Measurements from ENCODE around the gene SH3GL3.

The SH3GL3 gene

DNA sequence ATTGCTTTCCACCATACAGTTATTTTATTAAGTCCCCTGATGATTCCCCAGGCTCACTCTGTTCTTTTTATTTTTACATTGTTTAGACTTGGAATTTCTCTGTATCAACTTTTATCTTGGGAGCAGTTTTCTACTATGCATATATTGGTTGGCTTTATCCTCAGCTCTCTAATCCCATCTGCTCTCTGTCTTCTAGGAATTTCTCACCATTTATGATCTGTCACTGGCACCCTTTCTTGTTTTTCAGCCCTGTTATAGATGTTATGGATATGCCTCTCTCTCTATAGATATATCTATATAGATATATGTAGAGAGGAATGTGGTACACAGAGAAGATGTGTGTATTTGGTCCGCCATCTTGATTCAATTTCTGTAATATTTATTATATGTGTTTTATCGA is 90.5 kb downstream of the SH3GL3 start:
- TF ChIP-seq, protein P1, sequence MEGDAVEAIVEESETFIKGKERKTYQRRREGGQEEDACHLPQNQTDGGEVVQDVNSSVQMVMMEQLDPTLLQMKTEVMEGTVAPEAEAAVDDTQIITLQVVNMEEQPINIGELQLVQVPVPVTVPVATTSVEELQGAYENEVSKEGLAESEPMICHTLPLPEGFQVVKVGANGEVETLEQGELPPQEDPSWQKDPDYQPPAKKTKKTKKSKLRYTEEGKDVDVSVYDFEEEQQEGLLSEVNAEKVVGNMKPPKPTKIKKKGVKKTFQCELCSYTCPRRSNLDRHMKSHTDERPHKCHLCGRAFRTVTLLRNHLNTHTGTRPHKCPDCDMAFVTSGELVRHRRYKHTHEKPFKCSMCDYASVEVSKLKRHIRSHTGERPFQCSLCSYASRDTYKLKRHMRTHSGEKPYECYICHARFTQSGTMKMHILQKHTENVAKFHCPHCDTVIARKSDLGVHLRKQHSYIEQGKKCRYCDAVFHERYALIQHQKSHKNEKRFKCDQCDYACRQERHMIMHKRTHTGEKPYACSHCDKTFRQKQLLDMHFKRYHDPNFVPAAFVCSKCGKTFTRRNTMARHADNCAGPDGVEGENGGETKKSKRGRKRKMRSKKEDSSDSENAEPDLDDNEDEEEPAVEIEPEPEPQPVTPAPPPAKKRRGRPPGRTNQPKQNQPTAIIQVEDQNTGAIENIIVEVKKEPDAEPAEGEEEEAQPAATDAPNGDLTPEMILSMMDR (IDR thresholded peaks at IDR 0.05; ENCODE audit: unreplicated experiment in 3 of 3) = no peak
- no peaks in the 10 kb centered on the region for H3K4me1 Mint-ChIP-seq
- peaks cover 10% of the 10 kb centered on the region for H3K9me3 Mint-ChIP-seq
- H3K36me3 Mint-ChIP-seq (ENCODE audit: low read depth) = no peaks in the 10 kb centered on the region
- H3K27ac Mint-ChIP-seq = no peak overlapping the region
- H3K27me3 Mint-ChIP-seq (ENCODE audit: low read depth) = no peaks in the 10 kb centered on the region
- H3K4me3 Mint-ChIP-seq = no peak overlapping the region

DNA sequence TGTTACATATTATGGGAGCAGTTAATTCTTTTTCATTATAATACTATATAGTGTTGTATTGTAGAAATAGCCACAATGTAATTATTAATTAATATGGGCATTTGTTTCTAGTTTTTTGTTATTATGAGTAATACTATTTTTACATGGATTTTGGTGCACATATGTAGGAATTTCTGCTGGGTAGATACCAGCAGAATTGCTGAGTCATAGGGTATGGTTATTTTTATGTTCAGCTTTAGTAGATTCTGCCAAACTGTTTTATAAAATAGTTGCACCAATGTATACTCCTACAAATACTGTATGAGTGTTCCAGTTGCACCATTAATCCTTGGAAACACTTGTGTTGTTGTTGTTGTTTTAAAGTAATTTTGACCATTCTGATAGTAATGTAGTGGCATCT is 91.5 kb downstream of the SH3GL3 start:
- no peak overlapping the region for H3K4me3 Mint-ChIP-seq
- no peak overlapping the region for H3K27ac Mint-ChIP-seq

DNA sequence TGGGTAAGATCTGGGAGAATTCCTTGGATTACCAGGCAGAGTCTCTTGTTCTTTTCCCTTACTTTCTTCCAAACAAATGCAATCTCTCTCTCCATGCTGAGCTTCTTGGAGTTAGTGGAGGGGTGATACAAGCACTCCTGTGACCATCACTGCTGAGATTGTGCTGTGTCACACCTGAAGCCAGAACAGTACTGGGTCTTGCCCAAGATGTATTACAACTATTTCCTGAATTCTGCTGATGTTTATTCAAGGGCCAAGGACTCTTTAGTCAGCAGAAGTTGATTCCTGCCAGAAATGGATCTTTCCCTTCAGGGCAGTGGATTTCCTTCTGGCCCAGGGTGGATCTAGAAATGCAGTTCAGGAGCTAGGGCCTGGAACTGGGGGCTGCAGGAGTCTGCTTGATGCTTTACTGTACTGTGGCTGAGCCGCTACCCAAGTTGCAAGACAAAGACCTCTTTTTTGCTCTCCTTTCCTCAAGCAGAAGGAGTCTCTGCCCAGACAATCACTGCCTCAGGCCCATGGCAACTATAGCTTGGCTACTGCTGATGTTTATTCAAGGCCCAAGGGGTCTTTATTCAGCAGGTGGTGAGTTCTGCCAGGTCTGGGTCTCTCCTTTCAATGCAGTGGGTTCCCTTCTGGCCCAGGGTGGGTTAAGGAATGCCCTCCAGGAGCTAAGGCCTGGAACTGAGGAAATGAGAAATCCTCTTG is 98.8 kb downstream of the SH3GL3 start:
- TF ChIP-seq, protein P1 (IDR thresholded peaks at IDR 0.05; ENCODE audit: unreplicated experiment in 3 of 3) = no peak
- Mint-ChIP-seq H3K36me3 (ENCODE audit: low read depth) (peaks cover 5% of the 10 kb centered on the region), H3K9me3 (peaks cover 33% of the 10 kb centered on the region), H3K27me3 (ENCODE audit: low read depth) (no peaks in the 10 kb centered on the region), H3K4me3 (no peak overlapping the region), H3K27ac (no peak overlapping the region), H3K4me1 (no peaks in the 10 kb centered on the region)

More for the DNA sequence above, 91.5 kb downstream of the SH3GL3 start:
- Mint-ChIP-seq H3K27me3 (ENCODE audit: low read depth) (no peaks in the 10 kb centered on the region), H3K36me3 (ENCODE audit: low read depth) (peaks cover 5% of the 10 kb centered on the region), H3K9me3 (peaks cover 21% of the 10 kb centered on the region), H3K4me1 (no peaks in the 10 kb centered on the region)
- TF ChIP-seq, protein P1 (IDR thresholded peaks at IDR 0.05; ENCODE audit: unreplicated experiment in 3 of 3) = no peak

DNA sequence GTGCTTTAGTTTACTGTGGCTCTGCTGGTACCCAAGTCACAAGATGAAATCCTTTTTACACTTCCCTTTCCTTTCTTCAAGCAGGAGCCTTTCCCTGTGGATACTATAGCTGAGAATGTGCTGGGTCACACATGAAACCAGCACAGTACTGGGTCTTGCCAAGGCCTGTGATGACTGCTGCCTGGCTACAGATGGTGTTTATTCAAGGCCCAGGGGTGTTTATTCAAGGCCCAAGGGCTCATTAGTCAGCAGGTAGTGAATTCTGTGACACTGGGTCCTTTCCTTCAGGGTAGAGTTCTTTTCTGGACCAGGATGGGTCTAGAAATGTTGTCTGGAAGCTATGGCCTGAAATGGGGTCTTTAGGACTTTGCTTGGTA is 99.4 kb downstream of the SH3GL3 start:
- peaks cover 5% of the 10 kb centered on the region for H3K36me3 Mint-ChIP-seq (ENCODE audit: low read depth)
- TF ChIP-seq, protein P1 (IDR thresholded peaks at IDR 0.05; ENCODE audit: unreplicated experiment in 3 of 3) = no peak
- H3K27me3 Mint-ChIP-seq (ENCODE audit: low read depth) = no peaks in the 10 kb centered on the region
- H3K27ac Mint-ChIP-seq = no peak overlapping the region
- no peak overlapping the region for H3K4me3 Mint-ChIP-seq
- H3K4me1 Mint-ChIP-seq = no peaks in the 10 kb centered on the region
- H3K9me3 Mint-ChIP-seq = peaks cover 33% of the 10 kb centered on the region

DNA sequence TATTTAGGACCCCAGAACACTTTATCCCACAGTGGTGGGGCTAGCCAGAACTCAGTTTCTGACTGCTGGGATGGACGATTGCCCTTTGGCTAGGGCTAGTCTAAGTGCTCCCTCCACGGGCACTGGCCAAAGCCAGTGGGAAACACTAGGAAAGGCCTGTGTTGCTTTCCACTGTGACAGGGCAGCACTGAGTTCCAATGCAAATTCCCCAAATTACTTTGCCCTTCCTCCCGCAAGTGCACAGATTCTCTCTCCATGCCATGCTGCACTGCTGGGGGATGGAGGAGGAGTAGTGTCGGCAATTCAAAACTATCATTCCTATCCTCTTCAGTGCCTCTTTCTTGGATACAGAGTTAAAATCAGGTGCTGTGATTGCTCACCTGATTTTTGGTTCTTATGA is 100.0 kb downstream of the SH3GL3 start:
- H3K36me3 Mint-ChIP-seq (ENCODE audit: low read depth) = peaks cover 5% of the 10 kb centered on the region
- no peak overlapping the region for H3K4me3 Mint-ChIP-seq
- TF ChIP-seq, protein P1 (IDR thresholded peaks at IDR 0.05; ENCODE audit: unreplicated experiment in 3 of 3) = no peak
- H3K9me3 Mint-ChIP-seq = peaks cover 28% of the 10 kb centered on the region
- H3K27me3 Mint-ChIP-seq (ENCODE audit: low read depth) = no peaks in the 10 kb centered on the region
- H3K27ac Mint-ChIP-seq = no peak overlapping the region
- no peaks in the 10 kb centered on the region for H3K4me1 Mint-ChIP-seq

DNA sequence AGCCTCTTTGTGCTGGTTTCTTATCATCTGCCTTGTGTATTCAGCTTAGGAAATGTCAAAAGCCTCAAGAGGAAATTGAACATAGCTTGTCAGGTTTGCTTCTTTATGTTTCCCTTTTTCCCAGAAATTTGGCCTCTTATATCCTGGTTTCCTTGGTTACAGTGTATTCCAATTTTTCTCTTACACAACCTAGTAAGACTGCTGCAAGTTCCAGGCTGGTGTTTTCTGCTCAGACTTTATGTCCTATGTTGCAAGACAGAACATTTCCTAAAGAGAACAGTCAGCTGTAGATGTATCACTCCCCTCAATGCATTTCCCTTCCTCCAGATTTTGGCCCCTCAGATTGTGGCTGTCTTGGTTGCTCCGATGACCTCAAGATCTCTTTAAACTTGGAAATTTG is 102.5 kb downstream of the SH3GL3 start:
- no peaks in the 10 kb centered on the region for H3K4me1 Mint-ChIP-seq
- H3K9me3 Mint-ChIP-seq = peaks cover 9% of the 10 kb centered on the region
- TF ChIP-seq, protein P1 (IDR thresholded peaks at IDR 0.05; ENCODE audit: unreplicated experiment in 3 of 3) = no peak
- no peak overlapping the region for H3K27ac Mint-ChIP-seq
- no peak overlapping the region for H3K4me3 Mint-ChIP-seq
- H3K27me3 Mint-ChIP-seq (ENCODE audit: low read depth) = no peaks in the 10 kb centered on the region
- no peaks in the 10 kb centered on the region for H3K36me3 Mint-ChIP-seq (ENCODE audit: low read depth)

Data from nephron (organoid).